SU-DHL-6 (cell line): ENCODE measurements around the gene PDHX.

Experiments
- EZH2phosphoT487 ChIP-seq: fragments of 200-600 bp; sonication (generic), shearing (Covaris generic); conservative IDR thresholded peaks from 2 replicates; pipeline ENCODE4 v1.6.1; 2018; ENCODE audit warnings: mild to moderate bottlenecking, antibody characterized with exemption, low read length, moderate library complexity, mixed read lengths
- TF ChIP-seq, protein P1 (sequence below): fragments of 200-600 bp; sonication (generic); IDR thresholded peaks from one replicate; pipeline ENCODE4 v1.5.1; 2017; ENCODE audit warnings: antibody characterized with exemption, mild to moderate bottlenecking, low read length, moderate library complexity; ENCODE audit not compliant: insufficient read depth, poor library complexity, severe bottlenecking

DNA sequence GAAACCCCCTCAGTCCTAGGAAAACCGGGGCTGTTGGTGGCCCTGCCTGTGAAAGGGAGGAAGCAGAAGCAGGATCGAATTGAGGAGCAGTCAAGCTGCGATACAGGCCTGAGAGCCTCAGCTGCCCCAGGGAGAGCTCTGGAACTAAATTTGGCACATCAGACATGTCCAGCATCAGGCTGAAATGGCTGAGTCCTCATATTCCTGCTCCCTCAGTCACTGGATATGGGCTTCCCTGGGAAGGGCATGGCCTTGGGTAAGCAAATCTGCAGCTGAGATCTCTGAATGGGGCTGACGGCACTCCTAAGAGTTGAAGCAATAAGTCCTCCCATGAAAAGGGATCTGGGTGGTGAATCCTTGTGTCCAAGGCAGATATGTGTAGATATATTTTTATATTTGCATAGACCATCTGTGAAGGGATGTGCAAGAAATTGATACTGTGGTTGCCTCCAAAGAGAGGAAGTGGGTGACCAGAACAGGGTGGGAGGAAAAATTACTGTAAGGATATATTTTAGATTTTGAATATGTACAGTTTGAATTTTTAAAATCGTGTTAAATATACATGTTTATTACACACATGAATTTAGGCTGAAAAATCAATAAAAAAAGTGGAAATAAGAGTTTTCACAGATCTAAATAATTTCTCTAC lies 45.7 kb upstream of the PDHX start:
- TF ChIP-seq, protein P1, sequence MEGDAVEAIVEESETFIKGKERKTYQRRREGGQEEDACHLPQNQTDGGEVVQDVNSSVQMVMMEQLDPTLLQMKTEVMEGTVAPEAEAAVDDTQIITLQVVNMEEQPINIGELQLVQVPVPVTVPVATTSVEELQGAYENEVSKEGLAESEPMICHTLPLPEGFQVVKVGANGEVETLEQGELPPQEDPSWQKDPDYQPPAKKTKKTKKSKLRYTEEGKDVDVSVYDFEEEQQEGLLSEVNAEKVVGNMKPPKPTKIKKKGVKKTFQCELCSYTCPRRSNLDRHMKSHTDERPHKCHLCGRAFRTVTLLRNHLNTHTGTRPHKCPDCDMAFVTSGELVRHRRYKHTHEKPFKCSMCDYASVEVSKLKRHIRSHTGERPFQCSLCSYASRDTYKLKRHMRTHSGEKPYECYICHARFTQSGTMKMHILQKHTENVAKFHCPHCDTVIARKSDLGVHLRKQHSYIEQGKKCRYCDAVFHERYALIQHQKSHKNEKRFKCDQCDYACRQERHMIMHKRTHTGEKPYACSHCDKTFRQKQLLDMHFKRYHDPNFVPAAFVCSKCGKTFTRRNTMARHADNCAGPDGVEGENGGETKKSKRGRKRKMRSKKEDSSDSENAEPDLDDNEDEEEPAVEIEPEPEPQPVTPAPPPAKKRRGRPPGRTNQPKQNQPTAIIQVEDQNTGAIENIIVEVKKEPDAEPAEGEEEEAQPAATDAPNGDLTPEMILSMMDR = no peak
- no peak for TF ChIP-seq EZH2phosphoT487
